Progenitor cell of endocrine pancreas (in vitro differentiated cells): ENCODE results near the gene RALGAPA2. TPM values are rescaled to one million over a fixed set of nuclear protein-coding genes. Genes with fewer than 3 reads are reported as not detected.

Source experiments
- DNase-seq: peaks from one replicate; pipeline ENCODE4 v3.0.0; 2021; ENCODE audit warnings: low spot score; ENCODE audit not compliant: unreplicated experiment
- H3K27ac Mint-ChIP-seq: 2 replicates; pipeline ENCODE4 v1.8.0; 2021; ENCODE audit warnings: mild to moderate bottlenecking, moderate library complexity, mixed read lengths
- H3K27me3 Mint-ChIP-seq: 2 replicates; pipeline ENCODE4 v1.8.0; 2021; ENCODE audit warnings: mixed read lengths
- H3K36me3 Mint-ChIP-seq: 2 replicates; pipeline ENCODE4 v1.8.0; 2022; ENCODE audit warnings: mixed read lengths; ENCODE audit not compliant: insufficient read depth
- H3K4me1 Mint-ChIP-seq: 2 replicates; pipeline ENCODE4 v1.8.0; 2021; ENCODE audit warnings: low read depth, mixed read lengths
- H3K4me3 Mint-ChIP-seq: 2 replicates; pipeline ENCODE4 v1.8.0; 2021; ENCODE audit warnings: low read depth, mild to moderate bottlenecking, moderate library complexity, mixed read lengths
- H3K9me3 Mint-ChIP-seq: 2 replicates; pipeline ENCODE4 v1.8.0; 2021; ENCODE audit warnings: low read depth, mixed read lengths
- CTCF ChIP-seq: fragments of 200-600 bp; sonication (generic); IDR thresholded peaks from one replicate; pipeline ENCODE4 v1.5.0; 2021; ENCODE audit warnings: antibody characterized with exemption, mild to moderate bottlenecking; ENCODE audit not compliant: unreplicated experiment
- total RNA-seq: library from RNA; stranded (reverse); gene quantifications from 2 replicates; pipeline ENCODE4 v1.2.1, GENCODE V29; 2021

Gene RALGAPA2
- total RNA-seq, 1 donor from 2014 or later: 109 TPM

DNA sequence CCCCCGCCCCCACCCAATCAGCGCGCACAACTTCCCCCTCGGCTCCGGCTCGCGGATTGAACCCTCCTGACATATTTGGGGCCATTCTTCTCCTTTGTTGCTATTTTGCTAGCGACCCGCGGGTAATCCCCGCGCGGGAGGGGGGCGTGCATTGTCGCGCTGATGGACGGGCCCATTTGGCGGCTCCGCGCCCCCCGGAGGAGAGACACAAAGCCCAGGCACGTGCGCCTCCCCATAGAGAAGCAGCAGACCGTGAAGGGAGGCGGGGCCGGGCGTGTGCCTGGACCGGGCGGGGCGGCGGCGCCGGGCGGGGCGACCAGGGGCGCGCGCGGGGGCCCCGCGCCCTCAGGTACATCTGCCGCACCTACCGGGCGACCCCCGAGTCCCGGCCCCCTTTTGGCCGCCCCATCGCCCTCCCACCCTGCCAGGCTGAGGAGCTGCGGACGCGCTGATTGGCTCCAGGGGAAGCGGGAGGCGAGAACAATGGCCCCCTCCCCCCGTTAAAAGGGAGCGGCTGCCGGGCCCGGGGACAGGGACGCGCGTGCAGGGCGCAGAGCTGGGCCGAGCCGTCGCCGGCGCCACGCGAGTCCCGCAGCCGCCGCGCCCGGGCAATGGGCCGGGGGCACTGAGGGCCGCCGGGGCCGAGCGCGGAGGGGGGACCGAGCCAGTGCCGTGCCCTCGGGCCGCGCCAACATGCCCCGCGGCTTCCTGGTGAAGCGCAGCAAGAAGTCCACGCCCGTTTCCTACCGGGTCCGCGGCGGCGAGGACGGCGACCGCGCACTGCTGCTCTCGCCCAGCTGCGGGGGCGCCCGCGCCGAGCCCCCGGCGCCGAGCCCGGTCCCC, 344.6 kb downstream of the RALGAPA2 start, which contains the start of gene INSM1:
Gene INSM1 (plus strand): TSS at position 530 of the 843 bp plus-strand sequence. CDS start 164 bp downstream, at position 694.
- Mint-ChIP-seq H3K9me3 (no peaks in the 10 kb centered on the region), H3K27me3 (peaks cover 77% of the 10 kb centered on the region), H3K4me3 (peak within 1 kb of the TSS; percentile 73), H3K4me1 (peaks cover 17% of the 10 kb centered on the region), H3K27ac (peak within 1 kb of the TSS; percentile 91), H3K36me3 (no peaks in the 10 kb centered on the region)
- peak; percentile 25 for DNase-seq
- TF ChIP-seq CTCF: no peak

DNA sequence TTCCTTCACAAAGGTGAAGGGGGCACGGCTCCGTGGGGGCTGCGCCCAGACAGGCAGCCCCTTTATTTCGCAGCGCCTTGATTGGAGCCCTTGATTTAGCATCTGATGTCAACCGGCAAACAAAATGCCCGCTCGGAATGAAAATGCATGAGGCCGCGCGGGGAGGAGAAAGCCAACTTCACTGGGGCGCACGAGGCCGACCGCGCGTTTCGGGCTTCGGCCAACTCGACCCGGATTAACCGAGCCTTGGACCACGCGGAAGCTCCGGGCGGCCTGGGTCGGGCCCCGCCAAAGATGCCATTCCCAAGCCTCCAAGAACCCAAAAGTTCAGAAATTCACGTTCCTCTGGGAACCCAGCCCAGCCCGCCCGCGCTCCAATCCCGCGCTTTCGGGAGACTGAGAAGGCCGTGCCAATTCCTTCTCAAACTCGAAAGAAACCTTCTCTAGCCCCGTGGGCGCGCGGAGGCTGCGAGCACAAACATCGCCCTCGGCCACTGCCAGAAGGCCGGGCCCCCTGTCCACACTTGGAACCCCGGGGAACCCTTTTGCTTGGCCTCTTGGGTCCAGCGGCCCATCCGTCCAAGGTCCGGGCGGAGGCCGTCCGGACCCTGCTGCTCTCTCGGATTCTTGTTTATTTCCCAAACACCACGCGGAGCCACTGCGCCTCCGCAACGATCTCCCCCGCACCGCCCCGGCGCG, 345.4 kb downstream of the RALGAPA2 start:
- H3K9me3 Mint-ChIP-seq: no peaks in the 10 kb centered on the region
- peak overlapping the region; percentile 73 for H3K4me3 Mint-ChIP-seq
- peaks cover 22% of the 10 kb centered on the region for H3K4me1 Mint-ChIP-seq
- H3K27ac Mint-ChIP-seq: peak overlapping the region; percentile 91
- DNase-seq: no peak
- peaks cover 77% of the 10 kb centered on the region for H3K27me3 Mint-ChIP-seq
- H3K36me3 Mint-ChIP-seq: no peaks in the 10 kb centered on the region
- no peak for TF ChIP-seq CTCF

- H3K9me3 Mint-ChIP-seq: no peaks in the 10 kb centered on the region
- no peak for DNase-seq
- H3K4me3 Mint-ChIP-seq: peak overlapping the region; percentile 29
- no peak for TF ChIP-seq CTCF
- no peak overlapping the region for H3K27ac Mint-ChIP-seq
- H3K4me1 Mint-ChIP-seq: peaks cover 22% of the 10 kb centered on the region
- H3K27me3 Mint-ChIP-seq: peaks cover 77% of the 10 kb centered on the region
- H3K36me3 Mint-ChIP-seq: no peaks in the 10 kb centered on the region
Observed at GRCh38 chr20:20366551-20366875, 345.9 kb downstream of the RALGAPA2 start.

GRCh38 chr20:20365480-20366161, 346.8 kb downstream of the RALGAPA2 start:
- H3K4me3 Mint-ChIP-seq: peak overlapping the region; percentile 50
- peaks cover 22% of the 10 kb centered on the region for H3K4me1 Mint-ChIP-seq
- DNase-seq: no peak
- H3K36me3 Mint-ChIP-seq: no peaks in the 10 kb centered on the region
- H3K27me3 Mint-ChIP-seq: peaks cover 77% of the 10 kb centered on the region
- no peak for TF ChIP-seq CTCF
- peak overlapping the region; percentile 47 for H3K27ac Mint-ChIP-seq
- H3K9me3 Mint-ChIP-seq: no peaks in the 10 kb centered on the region
